HEK293 (cell line): ENCODE results near the gene ZBTB22.

Source experiments
- CTCF ChIA-PET: fragments of 350-600 bp; formaldehyde crosslinking; extraction: SDS; loops from one replicate; lab custom pipeline; 2021; ENCODE audit warnings: antibody characterized with exemption; lab: Yijun Ruan, JAX
- POLR2A ChIA-PET: fragments of 300-600 bp; formaldehyde crosslinking; extraction: SDS; loops from one replicate; lab custom pipeline; 2020; ENCODE audit warnings: antibody characterized with exemption, inconsistent platforms; lab: Yijun Ruan, JAX
- H3K27ac ChIP-seq: fragments of 200-500 bp; sonication (Bioruptor generic); 2 replicates; pipeline ENCODE4 v1.5.1; 2014; ENCODE audit warnings: low read depth, low read length, control low read depth, inconsistent platforms; ENCODE audit errors: extremely low read depth
- H3K36me3 ChIP-seq, 2 experiments: fragments of 200-500 bp in 1 of 2; sonication (Bioruptor generic) in 1 of 2; 1 replicate in 1 of 2; 2 replicates in 1 of 2; pipeline ENCODE4 v1.5.1; 2014 to 2017; ENCODE audit warnings: inconsistent platforms in 2 of 2, low read length in 2 of 2; ENCODE audit not compliant: control insufficient read depth in 2 of 2, insufficient read depth in 1 of 2
- H3K4me1 ChIP-seq: fragments of 200-500 bp; sonication (Bioruptor generic); 2 replicates; pipeline ENCODE4 v1.5.1; 2014; ENCODE audit warnings: mild to moderate bottlenecking, low read length, inconsistent platforms; ENCODE audit not compliant: control insufficient read depth, insufficient read depth
- H3K4me3 ChIP-seq: 2 replicates; pipeline ENCODE4 v1.5.1; 2011; ENCODE audit warnings: low read depth, mild to moderate bottlenecking, control low read depth, low read length, moderate library complexity
- H3K9me3 ChIP-seq: fragments of 200-500 bp; sonication (Bioruptor generic); 2 replicates; pipeline ENCODE4 v1.5.1; 2014; ENCODE audit warnings: low read depth, low read length, inconsistent platforms; ENCODE audit not compliant: control insufficient read depth, insufficient read depth
- ATF2 ChIP-seq: fragments of 450-650 bp; formaldehyde crosslinking; IDR thresholded peaks from 2 replicates; pipeline ENCODE4 v1.5.1; 2016; ENCODE audit warnings: missing biosample characterization, missing genetic modification characterization, low read depth
- ELK4 ChIP-seq: IDR thresholded peaks from 2 replicates; pipeline ENCODE4 v1.6.1; 2011; ENCODE audit warnings: mild to moderate bottlenecking, low read depth, low read length, borderline replicate concordance
- GLIS1 ChIP-seq: fragments of 450-650 bp; formaldehyde crosslinking; IDR thresholded peaks from 2 replicates; pipeline ENCODE4 v1.5.1; 2016; ENCODE audit warnings: missing biosample characterization, missing genetic modification characterization
- KLF16 ChIP-seq: fragments of 450-650 bp; formaldehyde crosslinking; IDR thresholded peaks from 2 replicates; pipeline ENCODE4 v1.5.1; 2017; ENCODE audit warnings: missing biosample characterization, missing genetic modification characterization
- PRDM1 ChIP-seq: fragments of 450-650 bp; formaldehyde crosslinking; IDR thresholded peaks from 2 replicates; pipeline ENCODE4; 2016; ENCODE audit warnings: missing biosample characterization, missing genetic modification characterization
- TRIM28 ChIP-seq: IDR thresholded peaks from 2 replicates; pipeline ENCODE4 v1.6.1; 2011; ENCODE audit warnings: low read length, control low read depth, borderline replicate concordance
- TSHZ1 ChIP-seq: fragments of 450-650 bp; formaldehyde crosslinking; IDR thresholded peaks from 2 replicates; pipeline ENCODE4 v1.5.1; 2016; ENCODE audit warnings: missing biosample characterization, missing genetic modification characterization, borderline replicate concordance
- ZBTB26 ChIP-seq: fragments of 450-650 bp; formaldehyde crosslinking; optimal IDR thresholded peaks from 2 replicates; pipeline ENCODE3; 2016; ENCODE audit warnings: missing biosample characterization, mild to moderate bottlenecking, missing genetic modification characterization
- ZFP3 ChIP-seq: fragments of 450-650 bp; formaldehyde crosslinking; IDR thresholded peaks from 2 replicates; pipeline ENCODE4 v1.5.1; 2016; ENCODE audit warnings: low read depth, missing biosample characterization, missing genetic modification characterization
- ZFP69B ChIP-seq: fragments of 450-650 bp; formaldehyde crosslinking; IDR thresholded peaks from 2 replicates; pipeline ENCODE4 v1.5.1; 2016; ENCODE audit warnings: missing biosample characterization, missing genetic modification characterization
- ZNF10 ChIP-seq: fragments of 450-650 bp; formaldehyde crosslinking; IDR thresholded peaks from 2 replicates; pipeline ENCODE4 v1.5.1; 2017; ENCODE audit warnings: missing biosample characterization, missing genetic modification characterization
- ZNF112 ChIP-seq: fragments of 450-650 bp; formaldehyde crosslinking; IDR thresholded peaks from 2 replicates; pipeline ENCODE4 v1.5.0; 2017; ENCODE audit warnings: missing biosample characterization, missing genetic modification characterization
- ZNF155 ChIP-seq: fragments of 450-650 bp; formaldehyde crosslinking; IDR thresholded peaks from 2 replicates; pipeline ENCODE4 v1.5.1; 2016; ENCODE audit warnings: missing biosample characterization, missing genetic modification characterization
- ZNF174 ChIP-seq: fragments of 450-650 bp; formaldehyde crosslinking; IDR thresholded peaks from 2 replicates; pipeline ENCODE4 v1.5.0; 2017; ENCODE audit warnings: missing biosample characterization, mild to moderate bottlenecking, missing genetic modification characterization
- ZNF214 ChIP-seq: fragments of 450-650 bp; formaldehyde crosslinking; IDR thresholded peaks from 2 replicates; pipeline ENCODE4 v1.5.1; 2017; ENCODE audit warnings: missing biosample characterization, mild to moderate bottlenecking, missing genetic modification characterization, borderline replicate concordance
- ZNF274 ChIP-seq, 2 experiments: fragments of 200-500 bp in 1 of 2; fragments of 450-650 bp in 1 of 2; sonication (Bioruptor generic) in 1 of 2; formaldehyde crosslinking in 1 of 2; IDR thresholded peaks; 2 replicates each; pipeline versions ENCODE4 v1.5.1 to v1.6.1; 2014 to 2016; ENCODE audit warnings: borderline replicate concordance in 1 of 2, inconsistent platforms in 1 of 2, low read length in 1 of 2, missing biosample characterization in 1 of 2, missing genetic modification characterization in 1 of 2
- ZNF488 ChIP-seq: fragments of 450-650 bp; formaldehyde crosslinking; IDR thresholded peaks from 2 replicates; pipeline ENCODE4 v1.5.1; 2016; ENCODE audit warnings: missing biosample characterization, missing genetic modification characterization
- ZNF510 ChIP-seq: fragments of 450-650 bp; formaldehyde crosslinking; IDR thresholded peaks from 2 replicates; pipeline ENCODE4 v1.5.1; 2018; ENCODE audit warnings: mild to moderate bottlenecking, missing genetic modification characterization, missing biosample characterization; ENCODE audit not compliant: insufficient replicate concordance
- ZNF530 ChIP-seq: fragments of 450-650 bp; formaldehyde crosslinking; IDR thresholded peaks from 2 replicates; pipeline ENCODE4 v1.5.1; 2016; ENCODE audit warnings: low read depth, missing biosample characterization, missing genetic modification characterization
- ZNF548 ChIP-seq: fragments of 450-650 bp; formaldehyde crosslinking; IDR thresholded peaks from 2 replicates; pipeline ENCODE4 v1.5.1; 2016; ENCODE audit warnings: missing biosample characterization, missing genetic modification characterization
- ZNF558 ChIP-seq: fragments of 450-650 bp; formaldehyde crosslinking; IDR thresholded peaks from 2 replicates; pipeline ENCODE4 v1.5.1; 2016; ENCODE audit warnings: missing biosample characterization, missing genetic modification characterization
- ZNF777 ChIP-seq: fragments of 450-650 bp; formaldehyde crosslinking; IDR thresholded peaks from 2 replicates; pipeline ENCODE4 v1.5.1; 2017; ENCODE audit warnings: missing biosample characterization, missing genetic modification characterization, borderline replicate concordance
- ZNF837 ChIP-seq: fragments of 450-650 bp; formaldehyde crosslinking; IDR thresholded peaks from 2 replicates; pipeline ENCODE4 v1.5.1; 2016; ENCODE audit warnings: missing biosample characterization, missing genetic modification characterization
- ZSCAN30 ChIP-seq: fragments of 450-650 bp; IDR thresholded peaks from 2 replicates; pipeline ENCODE4 v1.5.1; 2018; ENCODE audit warnings: missing biosample characterization, mild to moderate bottlenecking, missing genetic modification characterization, moderate library complexity
- TF ChIP-seq, protein P1 (sequence below): fragments of 450-650 bp; formaldehyde crosslinking; IDR thresholded peaks from 2 replicates; pipeline ENCODE4 v1.5.1; 2017; ENCODE audit warnings: missing biosample characterization, missing genetic modification characterization
- TF ChIP-seq, protein P2 (sequence below): fragments of 450-650 bp; formaldehyde crosslinking; IDR thresholded peaks from 2 replicates; pipeline ENCODE4 v1.5.1; 2016; ENCODE audit warnings: missing biosample characterization, missing genetic modification characterization

ZBTB22 gene

GRCh38 chr6:33279971-33280511, 37.5 kb downstream of the ZBTB22 start:
- peaks cover 20 to 80% of the 10 kb centered on the region in 2 experiments for H3K36me3 ChIP-seq
- ChIA-PET POLR2A (interaction anchor here (0.6 to 6.5 kb wide), 6 partner anchors 10 to 308 kb away, joined by 3 to 92 read pairs (median 6); partner anchors contain the start of genes PFDN6 and WDR46), CTCF (interaction anchor here (0.6 to 2.7 kb wide), 27 partner anchors 8 to 295 kb away, joined by 3 to 13 read pairs (median 4); partner anchors contain the start of genes HSD17B8, RGL2 and WDR46)
- no peaks in the 10 kb centered on the region for H3K9me3 ChIP-seq
- H3K27ac ChIP-seq: peak overlapping the region; percentile 42
- no peak overlapping the region for H3K4me3 ChIP-seq
- peaks cover 15% of the 10 kb centered on the region for H3K4me1 ChIP-seq
- TF ChIP-seq KLF16 (tag by site-specific recombination) (no peak), ZNF777 (no peak), ZNF155 (tag by site-specific recombination) (no peak), ZFP3 (no peak), ZFP69B (tag by site-specific recombination) (no peak), ZNF274 (IDR thresholded peaks at IDR 0.05; ENCODE audit: low read length) (no peak), ZNF274 (tag by site-specific recombination; IDR thresholded peaks at IDR 0.05; ENCODE audit: borderline replicate concordance) (no peak), GLIS1 (tag by site-specific recombination) (peak; percentile 100), ZSCAN30 (0 out of 2 replicates have a peak, but pooled peaks have one; percentile 61), ZNF174 (tag by site-specific recombination) (no peak), TRIM28 (0 out of 2 replicates have a peak, but pooled peaks have one; percentile 22), PRDM1 (tag by site-specific recombination) (peak; percentile 92), ATF2 (no peak), ZBTB26 (tag by site-specific recombination) (no peak), ZNF510 (no peak), ZNF837 (no peak), ZNF558 (tag by site-specific recombination) (no peak), ZNF10 (tag by site-specific recombination) (no peak), ZNF112 (tag by site-specific recombination) (no peak), ZNF488 (tag by site-specific recombination) (no peak), ZNF214 (tag by site-specific recombination) (no peak), ZNF530 (no peak), TSHZ1 (tag by site-specific recombination) (no peak), ZNF548 (no peak), ELK4 (no peak)
- TF ChIP-seq, protein P1, sequence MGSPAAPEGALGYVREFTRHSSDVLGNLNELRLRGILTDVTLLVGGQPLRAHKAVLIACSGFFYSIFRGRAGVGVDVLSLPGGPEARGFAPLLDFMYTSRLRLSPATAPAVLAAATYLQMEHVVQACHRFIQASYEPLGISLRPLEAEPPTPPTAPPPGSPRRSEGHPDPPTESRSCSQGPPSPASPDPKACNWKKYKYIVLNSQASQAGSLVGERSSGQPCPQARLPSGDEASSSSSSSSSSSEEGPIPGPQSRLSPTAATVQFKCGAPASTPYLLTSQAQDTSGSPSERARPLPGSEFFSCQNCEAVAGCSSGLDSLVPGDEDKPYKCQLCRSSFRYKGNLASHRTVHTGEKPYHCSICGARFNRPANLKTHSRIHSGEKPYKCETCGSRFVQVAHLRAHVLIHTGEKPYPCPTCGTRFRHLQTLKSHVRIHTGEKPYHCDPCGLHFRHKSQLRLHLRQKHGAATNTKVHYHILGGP (tag by site-specific recombination): no peak
- TF ChIP-seq, protein P2, sequence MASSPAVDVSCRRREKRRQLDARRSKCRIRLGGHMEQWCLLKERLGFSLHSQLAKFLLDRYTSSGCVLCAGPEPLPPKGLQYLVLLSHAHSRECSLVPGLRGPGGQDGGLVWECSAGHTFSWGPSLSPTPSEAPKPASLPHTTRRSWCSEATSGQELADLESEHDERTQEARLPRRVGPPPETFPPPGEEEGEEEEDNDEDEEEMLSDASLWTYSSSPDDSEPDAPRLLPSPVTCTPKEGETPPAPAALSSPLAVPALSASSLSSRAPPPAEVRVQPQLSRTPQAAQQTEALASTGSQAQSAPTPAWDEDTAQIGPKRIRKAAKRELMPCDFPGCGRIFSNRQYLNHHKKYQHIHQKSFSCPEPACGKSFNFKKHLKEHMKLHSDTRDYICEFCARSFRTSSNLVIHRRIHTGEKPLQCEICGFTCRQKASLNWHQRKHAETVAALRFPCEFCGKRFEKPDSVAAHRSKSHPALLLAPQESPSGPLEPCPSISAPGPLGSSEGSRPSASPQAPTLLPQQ (tag by site-specific recombination): no peak
